CD14-positive monocyte (primary cell): ENCODE data around the gene PAM. TPM values are rescaled to one million over a fixed set of nuclear protein-coding genes. Genes with fewer than 3 reads are reported as not detected.

Source experiments
- DNase-seq, 3 donors: peaks; one replicate each; pipeline ENCODE4 v3.0.0-alpha.2; 2011 to 2022
- H2AFZ ChIP-seq: 2 replicates; pipeline ENCODE4 v1.6.0; 2012; ENCODE audit warnings: mild to moderate bottlenecking, low read depth, low read length, inconsistent platforms; ENCODE audit not compliant: insufficient read depth, poor library complexity, severe bottlenecking
- H3K27ac ChIP-seq, 2 donors: 1 replicate in 1 of 2; 2 replicates in 1 of 2; pipeline ENCODE4 v1.5.1; 2012 to 2013; ENCODE audit warnings: low read length in 2 of 2, control low read depth in 1 of 2, inconsistent platforms in 1 of 2, low read depth in 1 of 2, mild to moderate bottlenecking in 1 of 2
- H3K27me3 ChIP-seq, 2 donors: one replicate each; pipeline versions ENCODE4 v1.6.0 to v1.6.1; 2011 to 2013; ENCODE audit warnings: low read length in 2 of 2; ENCODE audit not compliant: control insufficient read depth in 2 of 2, insufficient read depth in 2 of 2
- H3K36me3 ChIP-seq, 2 donors: replicated peaks in 1 of 2; 1 replicate in 1 of 2; 2 replicates in 1 of 2; pipeline versions ENCODE4 v1.5.1 to v1.6.1; 2012 to 2013; ENCODE audit warnings: low read length in 2 of 2, control low read depth in 1 of 2, inconsistent platforms in 1 of 2, mild to moderate bottlenecking in 1 of 2; ENCODE audit not compliant: insufficient read depth in 2 of 2, control insufficient read depth in 1 of 2
- H3K4me1 ChIP-seq, 2 donors: 1 replicate in 1 of 2; 2 replicates in 1 of 2; pipeline versions ENCODE4 v1.5.1 to v1.6.1; 2012 to 2013; ENCODE audit warnings: low read length in 2 of 2, control low read depth in 1 of 2, inconsistent platforms in 1 of 2, mild to moderate bottlenecking in 1 of 2, moderate library complexity in 1 of 2; ENCODE audit not compliant: insufficient read depth in 2 of 2, control insufficient read depth in 1 of 2
- H3K4me2 ChIP-seq: replicated peaks from 2 replicates; pipeline ENCODE3; 2012; ENCODE audit warnings: low read length, moderate library complexity, mild to moderate bottlenecking; ENCODE audit not compliant: poor library complexity, severe bottlenecking; ENCODE audit errors: extremely low read depth
- H3K4me3 ChIP-seq, 3 experiments: fragments of 200-600 bp in 1 of 3; sonication (generic) in 1 of 3; replicated peaks in 1 of 3; 1 replicate in 2 of 3; 2 replicates in 1 of 3; pipeline ENCODE4 v1.5.1; 2011 to 2013; ENCODE audit warnings: low read length in 3 of 3, mild to moderate bottlenecking in 3 of 3, control low read depth in 2 of 3, low read depth in 2 of 3, inconsistent platforms in 1 of 3, moderate library complexity in 1 of 3
- H3K79me2 ChIP-seq: 2 replicates; pipeline ENCODE4 v1.6.0; 2012; ENCODE audit warnings: mild to moderate bottlenecking, control low read depth, inconsistent platforms, low read length, moderate library complexity; ENCODE audit not compliant: insufficient read depth
- H3K9ac ChIP-seq: 2 replicates; pipeline ENCODE4 v1.6.0; 2017; ENCODE audit warnings: low read length, mild to moderate bottlenecking; ENCODE audit not compliant: insufficient read depth, poor library complexity, severe bottlenecking
- H3K9me3 ChIP-seq, 2 donors: replicated peaks in 1 of 2; 1 replicate in 1 of 2; 2 replicates in 1 of 2; pipeline versions ENCODE4 v1.5.1 to v1.6.1; 2012 to 2013; ENCODE audit warnings: low read length in 2 of 2, control low read depth in 1 of 2; ENCODE audit not compliant: control insufficient read depth in 1 of 2, insufficient read depth in 1 of 2
- H4K20me1 ChIP-seq: 2 replicates; pipeline ENCODE4 v1.6.0; 2012; ENCODE audit warnings: mild to moderate bottlenecking, low read length, control low read depth, moderate library complexity; ENCODE audit not compliant: insufficient read depth
- H3K27ac Mint-ChIP-seq, 7 donors: one replicate each; pipeline ENCODE4 v1.8.0; 2020; ENCODE audit warnings: mild to moderate bottlenecking in 7 of 7, mixed read lengths in 7 of 7, moderate library complexity in 6 of 7, inconsistent platforms in 2 of 7
- H3K27me3 Mint-ChIP-seq, 3 donors: one replicate each; pipeline ENCODE4 v1.8.0; 2021 to 2022; ENCODE audit warnings: low read depth in 3 of 3, mild to moderate bottlenecking in 3 of 3, mixed read lengths in 3 of 3, moderate library complexity in 3 of 3, inconsistent platforms in 1 of 3
- H3K36me3 Mint-ChIP-seq, 2 donors: one replicate each; pipeline ENCODE4 v1.8.0; 2020; ENCODE audit warnings: mixed read lengths in 2 of 2, inconsistent platforms in 1 of 2, mild to moderate bottlenecking in 1 of 2
- H3K4me1 Mint-ChIP-seq: one replicate; pipeline ENCODE4 v1.8.0; 2020; ENCODE audit warnings: mild to moderate bottlenecking, mixed read lengths
- H3K4me3 Mint-ChIP-seq, 2 donors: one replicate each; pipeline ENCODE4 v1.8.0; 2020; ENCODE audit warnings: mild to moderate bottlenecking in 2 of 2, mixed read lengths in 2 of 2, moderate library complexity in 1 of 2
- H3K9me3 Mint-ChIP-seq, 7 donors: one replicate each; pipeline ENCODE4 v1.8.0; 2020 to 2022; ENCODE audit warnings: mixed read lengths in 7 of 7, mild to moderate bottlenecking in 6 of 7, moderate library complexity in 6 of 7, inconsistent platforms in 2 of 7
- CTCF ChIP-seq: fragments of 200-600 bp; IDR thresholded peaks from one replicate; pipeline ENCODE4 v1.8.0; 2022; ENCODE audit warnings: antibody characterized with exemption, mild to moderate bottlenecking
- WGBS: methylation state at CpG from one replicate; pipeline ENCODE4 v1.1.5; 2013; ENCODE audit warnings: missing lambda C conversion rate; ENCODE audit not compliant: insufficient coverage; 5-methylcytosine and 5-hydroxymethylcytosine counted together
- intact Hi-C, 2 donors: fragments of 100-400 bp; cut with micrococcal nuclease; formaldehyde crosslinking; loops; one replicate each; pipeline versions ENCODE4 v1.15.0 to v1.15.1; 2023
- polyA plus RNA-seq, 3 donors: library from polyadenylated mRNA; depleted of rRNA in 1 of 3; unstranded in 2 of 3; stranded (reverse) in 1 of 3; fragments of 300-500 nt in 2 of 3; fragments of >200 nt in 1 of 3; fragmentation: Illumina TruSeq in 2 of 3; gene quantifications; 1 replicate in 2 of 3; 2 replicates in 1 of 3; pipeline ENCODE4 v1.2.3, GENCODE V29; 2012 to 2021

Gene PAM
- polyA plus RNA-seq, 3 donors, result 11.8 to 27.4 (median 12.8) TPM

- H3K4me2 ChIP-seq, result no peak overlapping the region
- Mint-ChIP-seq H3K27ac (no peak overlapping the region), H3K27me3 (peaks cover 0 to 2% (median 0%) of the 10 kb centered on the region in 3 donors), H3K36me3 (no peaks in the 10 kb centered on the region), H3K9me3 (no peaks in the 10 kb centered on the region), H3K4me1 (peaks cover 2% of the 10 kb centered on the region), H3K4me3 (no peak overlapping the region)
- no peaks in the 10 kb centered on the region for H3K36me3 ChIP-seq
- no peaks in the 10 kb centered on the region for H3K9me3 ChIP-seq
- intact Hi-C loops, result no loop called here
- no peaks in the 10 kb centered on the region for H3K79me2 ChIP-seq
- no peak for DNase-seq
- no peak overlapping the region for H3K9ac ChIP-seq
- no peaks in the 10 kb centered on the region for H3K27me3 ChIP-seq
- H4K20me1 ChIP-seq, result no peaks in the 10 kb centered on the region
- H3K27ac ChIP-seq, result no peak overlapping the region
- TF ChIP-seq CTCF, result no peak
- no peak overlapping the region for H3K4me3 ChIP-seq
- WGBS, result no CpG with 5 or more reads among the region's 4 CpGs
- no peak overlapping the region for H2AFZ ChIP-seq
- no peaks in the 10 kb centered on the region for H3K4me1 ChIP-seq
Measured at GRCh38 chr5:102718819-102719218, 36.3 kb upstream of the PAM start.

- H3K4me1 ChIP-seq, result no peaks in the 10 kb centered on the region
- H3K4me3 ChIP-seq, result no peak overlapping the region
- H3K36me3 ChIP-seq, result no peaks in the 10 kb centered on the region
- Mint-ChIP-seq H3K27me3 (peaks cover 0 to 2% (median 0%) of the 10 kb centered on the region in 3 donors), H3K4me3 (no peak overlapping the region), H3K27ac (no peak overlapping the region), H3K4me1 (no peaks in the 10 kb centered on the region), H3K36me3 (no peaks in the 10 kb centered on the region), H3K9me3 (no peaks in the 10 kb centered on the region)
- WGBS, result no CpG with 5 or more reads among the region's 1 CpG
- intact Hi-C loops, result no loop called here
- no peaks in the 10 kb centered on the region for H3K9me3 ChIP-seq
- no peak for DNase-seq
- H3K27ac ChIP-seq, result no peak overlapping the region
- no peak overlapping the region for H2AFZ ChIP-seq
- TF ChIP-seq CTCF, result no peak
- H3K4me2 ChIP-seq, result no peak overlapping the region
- H3K79me2 ChIP-seq, result no peaks in the 10 kb centered on the region
- no peaks in the 10 kb centered on the region for H4K20me1 ChIP-seq
- no peak overlapping the region for H3K9ac ChIP-seq
- H3K27me3 ChIP-seq, result no peaks in the 10 kb centered on the region
Measured at GRCh38 chr5:102719886-102720285, 35.2 kb upstream of the PAM start.
